ENCODE results near the gene MRTFA.
"Not testable (repeated sequence)": the region's sequence is repeated elsewhere in the genome, so short reads cannot be mapped to it uniquely, and the experiment has no call there.

MRTFA gene

GRCh38 chr22:40594346-40594745 is 42.2 kb downstream of the MRTFA start:
- DNase-seq = no peak

- DNase-seq = no peak
Observed at GRCh38 chr22:40593460-40594273, 42.9 kb downstream of the MRTFA start.

GRCh38 chr22:40592352-40593113 is 44.0 kb downstream of the MRTFA start:
- DNase-seq = no peak

GRCh38 chr22:40588726-40589125 is 47.8 kb downstream of the MRTFA start:
- no peak for DNase-seq

- no peak for DNase-seq
Observed at GRCh38 chr22:40586781-40587180, 49.7 kb downstream of the MRTFA start.

GRCh38 chr22:40585310-40585751 is 51.2 kb downstream of the MRTFA start:
- DNase-seq = no peak

GRCh38 chr22:40584766-40585165 is 51.8 kb downstream of the MRTFA start:
- DNase-seq = not testable (repeated sequence)

GRCh38 chr22:40583053-40583741 is 53.3 kb downstream of the MRTFA start:
- DNase-seq = no peak

- no peak for DNase-seq
Observed at GRCh38 chr22:40582063-40582462, 54.5 kb downstream of the MRTFA start.

- no peak for DNase-seq
Observed at GRCh38 chr22:40580631-40581030, 55.9 kb downstream of the MRTFA start.

- no peak for DNase-seq
Observed at GRCh38 chr22:40578171-40578570, 58.3 kb downstream of the MRTFA start.

GRCh38 chr22:40572976-40573375 is 63.5 kb downstream of the MRTFA start:
- no peak for DNase-seq

GRCh38 chr22:40571887-40572286 is 64.6 kb downstream of the MRTFA start:
- no peak for DNase-seq

GRCh38 chr22:40567626-40568328 is 68.7 kb downstream of the MRTFA start:
- DNase-seq = no peak

GRCh38 chr22:40567106-40567505 is 69.4 kb downstream of the MRTFA start:
- DNase-seq = no peak

- DNase-seq = no peak
Observed at GRCh38 chr22:40560994-40561515, 75.5 kb downstream of the MRTFA start.

- DNase-seq = no peak
Observed at GRCh38 chr22:40560551-40560950, 76.0 kb downstream of the MRTFA start.

GRCh38 chr22:40557972-40558371 is 78.5 kb downstream of the MRTFA start:
- no peak for DNase-seq

GRCh38 chr22:40556641-40557040 is 79.9 kb downstream of the MRTFA start:
- no peak for DNase-seq

- DNase-seq = not testable (repeated sequence)
Observed at GRCh38 chr22:40554023-40554422, 82.5 kb downstream of the MRTFA start.

GRCh38 chr22:40553014-40553554 is 83.4 kb downstream of the MRTFA start:
- DNase-seq = no peak

- DNase-seq = no peak
Observed at GRCh38 chr22:40552070-40552469, 84.4 kb downstream of the MRTFA start.

All from activated gamma-delta T cell (primary cell).